ENCODE results near the gene GEN1. TPM values are rescaled to one million over a fixed set of nuclear protein-coding genes. Genes with fewer than 3 reads are reported as not detected.

GEN1 gene
- total RNA-seq, 1 donor from 2014 or later: 21.7 TPM

DNA sequence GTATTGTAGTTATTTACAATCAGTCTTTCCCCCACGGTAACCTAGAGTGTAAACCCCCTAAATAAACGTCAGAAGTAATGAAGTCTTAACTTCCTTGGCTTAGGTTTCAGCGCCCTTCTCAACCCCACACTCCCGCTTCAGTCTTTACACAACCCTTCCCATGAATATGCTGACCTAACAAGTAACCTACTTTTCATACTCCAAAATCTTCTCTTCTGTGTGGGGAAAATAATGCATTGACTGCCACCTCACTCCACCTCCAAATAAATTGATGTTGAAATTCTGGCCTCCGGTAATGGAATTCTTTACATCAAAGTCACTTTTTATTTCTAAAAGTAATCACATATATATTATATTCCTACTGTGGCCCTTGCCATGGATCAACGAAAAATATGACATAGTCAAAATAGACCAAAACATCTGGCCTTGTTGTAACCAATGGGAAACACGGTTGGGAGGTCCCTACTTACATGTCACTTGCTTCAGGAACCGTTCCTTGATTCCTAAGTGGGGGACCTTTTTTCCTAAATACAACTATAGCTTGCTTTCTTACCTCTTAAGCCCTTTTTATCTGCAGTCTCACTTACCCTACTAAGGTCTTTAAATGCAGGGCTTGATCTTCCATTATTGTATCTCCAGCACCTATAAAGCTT lies 961 bp downstream of the GEN1 start:
- peaks cover 17% of the 10 kb centered on the region for H3K4me1 Mint-ChIP-seq (ENCODE audit: low read depth)
- DNase-seq (ENCODE audit: low spot score, unreplicated experiment): no peak
- no peaks in the 10 kb centered on the region for H3K27me3 Mint-ChIP-seq
- no peaks in the 10 kb centered on the region for H3K36me3 Mint-ChIP-seq (ENCODE audit: insufficient read depth)
- H3K9me3 Mint-ChIP-seq (ENCODE audit: low read depth): no peaks in the 10 kb centered on the region
- no peak for TF ChIP-seq CTCF (IDR thresholded peaks at IDR 0.05; ENCODE audit: unreplicated experiment)
- H3K4me3 Mint-ChIP-seq (ENCODE audit: low read depth): peak overlapping the region; percentile 91
- H3K27ac Mint-ChIP-seq: peak overlapping the region; percentile 98

GRCh38 chr2:17756668-17757067 lies 2.7 kb downstream of the GEN1 start:
- peaks cover 1% of the 10 kb centered on the region for H3K36me3 Mint-ChIP-seq (ENCODE audit: insufficient read depth)
- H3K27me3 Mint-ChIP-seq: no peaks in the 10 kb centered on the region
- H3K4me1 Mint-ChIP-seq (ENCODE audit: low read depth): peaks cover 17% of the 10 kb centered on the region
- no peak overlapping the region for H3K4me3 Mint-ChIP-seq (ENCODE audit: low read depth)
- no peak for DNase-seq (ENCODE audit: low spot score, unreplicated experiment)
- no peak for TF ChIP-seq CTCF (IDR thresholded peaks at IDR 0.05; ENCODE audit: unreplicated experiment)
- H3K9me3 Mint-ChIP-seq (ENCODE audit: low read depth): no peaks in the 10 kb centered on the region
- H3K27ac Mint-ChIP-seq: no peak overlapping the region

DNA sequence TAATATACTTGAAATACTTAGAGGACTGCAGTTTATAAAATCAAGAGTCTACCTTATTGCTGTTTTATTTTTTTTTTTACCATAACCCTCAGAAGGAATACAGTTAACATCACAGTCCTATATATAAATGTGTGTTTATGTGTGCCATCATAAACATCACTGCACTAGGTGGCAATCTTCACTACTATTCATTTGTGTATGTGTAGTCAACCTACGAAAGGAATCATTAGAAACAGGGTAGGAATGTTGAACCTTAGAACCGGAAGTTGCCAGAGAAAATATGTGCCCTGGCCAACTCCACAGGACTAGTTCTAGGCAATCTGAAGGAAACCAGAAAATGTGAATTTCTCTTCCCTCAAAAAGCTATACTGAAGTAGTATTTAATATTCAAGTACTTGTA lies 3.4 kb downstream of the GEN1 start:
- Mint-ChIP-seq H3K36me3 (ENCODE audit: insufficient read depth) (peaks cover 1% of the 10 kb centered on the region), H3K4me3 (ENCODE audit: low read depth) (no peak overlapping the region), H3K9me3 (ENCODE audit: low read depth) (no peaks in the 10 kb centered on the region), H3K4me1 (ENCODE audit: low read depth) (peaks cover 16% of the 10 kb centered on the region), H3K27ac (no peak overlapping the region), H3K27me3 (no peaks in the 10 kb centered on the region)
- no peak for TF ChIP-seq CTCF (IDR thresholded peaks at IDR 0.05; ENCODE audit: unreplicated experiment)
- DNase-seq (ENCODE audit: low spot score, unreplicated experiment): no peak

DNA sequence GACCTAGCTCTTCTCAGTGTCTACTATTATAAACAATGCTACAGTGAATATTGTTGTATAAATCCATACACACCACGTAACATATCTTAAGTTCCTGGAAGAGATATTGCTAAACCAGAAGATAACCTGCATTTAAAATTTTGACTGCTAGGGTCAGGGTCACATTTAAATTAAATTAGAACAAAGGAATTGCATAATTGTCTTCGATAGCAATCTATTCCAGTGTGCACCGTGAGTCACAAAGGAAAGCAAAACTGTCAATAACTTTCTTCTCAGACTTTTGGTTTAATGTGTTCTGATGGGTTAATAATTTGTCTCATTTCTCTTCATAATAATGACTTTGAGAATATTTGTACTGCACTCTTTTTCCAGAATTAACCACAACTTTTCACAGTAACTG lies 4.2 kb downstream of the GEN1 start:
- Mint-ChIP-seq H3K27ac (no peak overlapping the region), H3K36me3 (ENCODE audit: insufficient read depth) (peaks cover 1% of the 10 kb centered on the region), H3K4me3 (ENCODE audit: low read depth) (no peak overlapping the region), H3K9me3 (ENCODE audit: low read depth) (no peaks in the 10 kb centered on the region), H3K4me1 (ENCODE audit: low read depth) (peaks cover 9% of the 10 kb centered on the region), H3K27me3 (no peaks in the 10 kb centered on the region)
- DNase-seq (ENCODE audit: low spot score, unreplicated experiment): no peak
- TF ChIP-seq CTCF (IDR thresholded peaks at IDR 0.05; ENCODE audit: unreplicated experiment): no peak

DNA sequence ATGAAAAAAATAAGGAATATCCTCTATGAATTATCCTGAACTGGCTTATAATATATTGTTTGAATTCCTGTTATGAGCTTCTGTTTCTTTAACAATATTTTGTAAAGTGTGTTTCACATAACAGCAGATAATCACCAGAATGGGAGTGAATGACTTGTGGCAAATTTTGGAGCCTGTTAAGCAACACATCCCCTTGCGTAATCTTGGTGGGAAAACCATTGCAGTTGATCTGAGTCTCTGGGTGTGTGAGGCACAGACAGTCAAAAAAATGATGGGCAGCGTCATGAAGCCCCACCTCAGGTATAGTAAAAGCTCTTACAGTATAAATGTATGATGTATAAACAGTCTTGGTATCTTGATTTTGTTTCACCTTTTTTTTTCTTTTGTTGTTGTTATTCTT lies 5.9 kb downstream of the GEN1 start:
- Mint-ChIP-seq H3K36me3 (ENCODE audit: insufficient read depth) (peaks cover 1% of the 10 kb centered on the region), H3K9me3 (ENCODE audit: low read depth) (no peaks in the 10 kb centered on the region), H3K27me3 (no peaks in the 10 kb centered on the region), H3K4me3 (ENCODE audit: low read depth) (no peak overlapping the region), H3K4me1 (ENCODE audit: low read depth) (peaks cover 6% of the 10 kb centered on the region), H3K27ac (no peak overlapping the region)
- no peak for TF ChIP-seq CTCF (IDR thresholded peaks at IDR 0.05; ENCODE audit: unreplicated experiment)
- DNase-seq (ENCODE audit: low spot score, unreplicated experiment): no peak
